ENCODE results near the gene FKBP10. TPM values are rescaled to one million over a fixed set of nuclear protein-coding genes. Genes with fewer than 3 reads are reported as not detected.

Gene FKBP10
- total RNA-seq, 3 donors from 2014 or later, result 35.9 to 43.3 (median 39.4) TPM

DNA sequence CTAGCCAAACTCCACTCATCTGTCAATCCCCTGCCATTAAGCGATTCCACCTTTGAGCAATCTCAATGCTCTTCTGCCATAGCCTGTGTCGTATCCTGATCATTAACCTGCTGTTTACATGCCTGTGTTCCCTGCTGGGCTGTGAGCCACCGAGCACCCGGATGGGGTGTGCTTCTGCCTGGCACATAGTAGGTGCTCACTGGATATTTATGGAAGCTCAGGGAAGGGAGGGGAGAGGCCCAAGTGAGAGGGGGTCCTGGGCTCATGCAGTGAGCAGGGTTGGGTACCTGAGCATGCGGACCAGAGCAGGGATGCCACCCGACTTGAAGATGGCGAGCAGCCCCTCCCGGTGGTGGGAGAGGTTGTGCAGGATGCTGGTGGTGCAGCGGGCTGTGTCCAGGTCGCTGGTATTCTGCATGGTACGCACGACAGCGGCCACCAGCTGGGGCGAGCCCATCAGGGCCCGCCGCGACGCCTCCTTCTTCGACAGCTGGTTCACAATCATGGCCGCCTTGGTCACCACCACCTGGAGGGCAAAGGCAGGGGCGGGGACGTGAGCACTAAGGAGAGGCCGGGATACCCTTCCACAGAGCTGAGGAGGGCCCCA, 44.0 kb upstream of the FKBP10 start:
- H3K4me3 ChIP-seq, result no peak overlapping the region
- no peak for DNase-seq (ENCODE audit: low spot score in 2 of 2)
- no peaks in the 10 kb centered on the region for H3K36me3 ChIP-seq
- no peaks in the 10 kb centered on the region for H3K9me3 ChIP-seq
- H3K27ac ChIP-seq, result no peak overlapping the region
- TF ChIP-seq POLR2AphosphoS5 (IDR thresholded peaks at IDR 0.05) (no peak), POLR2A (IDR thresholded peaks at IDR 0.05) (no peak)
- TF ChIP-seq, protein P1, sequence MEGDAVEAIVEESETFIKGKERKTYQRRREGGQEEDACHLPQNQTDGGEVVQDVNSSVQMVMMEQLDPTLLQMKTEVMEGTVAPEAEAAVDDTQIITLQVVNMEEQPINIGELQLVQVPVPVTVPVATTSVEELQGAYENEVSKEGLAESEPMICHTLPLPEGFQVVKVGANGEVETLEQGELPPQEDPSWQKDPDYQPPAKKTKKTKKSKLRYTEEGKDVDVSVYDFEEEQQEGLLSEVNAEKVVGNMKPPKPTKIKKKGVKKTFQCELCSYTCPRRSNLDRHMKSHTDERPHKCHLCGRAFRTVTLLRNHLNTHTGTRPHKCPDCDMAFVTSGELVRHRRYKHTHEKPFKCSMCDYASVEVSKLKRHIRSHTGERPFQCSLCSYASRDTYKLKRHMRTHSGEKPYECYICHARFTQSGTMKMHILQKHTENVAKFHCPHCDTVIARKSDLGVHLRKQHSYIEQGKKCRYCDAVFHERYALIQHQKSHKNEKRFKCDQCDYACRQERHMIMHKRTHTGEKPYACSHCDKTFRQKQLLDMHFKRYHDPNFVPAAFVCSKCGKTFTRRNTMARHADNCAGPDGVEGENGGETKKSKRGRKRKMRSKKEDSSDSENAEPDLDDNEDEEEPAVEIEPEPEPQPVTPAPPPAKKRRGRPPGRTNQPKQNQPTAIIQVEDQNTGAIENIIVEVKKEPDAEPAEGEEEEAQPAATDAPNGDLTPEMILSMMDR (IDR thresholded peaks at IDR 0.05), result no peak
- no peaks in the 10 kb centered on the region for H3K27me3 ChIP-seq
- H3K4me1 ChIP-seq, result peaks cover 17 to 19% of the 10 kb centered on the region in 2 donors
- intact Hi-C loops (cut with DNase I; ENCODE audit: low total_unique reads), result no loop called here

DNA sequence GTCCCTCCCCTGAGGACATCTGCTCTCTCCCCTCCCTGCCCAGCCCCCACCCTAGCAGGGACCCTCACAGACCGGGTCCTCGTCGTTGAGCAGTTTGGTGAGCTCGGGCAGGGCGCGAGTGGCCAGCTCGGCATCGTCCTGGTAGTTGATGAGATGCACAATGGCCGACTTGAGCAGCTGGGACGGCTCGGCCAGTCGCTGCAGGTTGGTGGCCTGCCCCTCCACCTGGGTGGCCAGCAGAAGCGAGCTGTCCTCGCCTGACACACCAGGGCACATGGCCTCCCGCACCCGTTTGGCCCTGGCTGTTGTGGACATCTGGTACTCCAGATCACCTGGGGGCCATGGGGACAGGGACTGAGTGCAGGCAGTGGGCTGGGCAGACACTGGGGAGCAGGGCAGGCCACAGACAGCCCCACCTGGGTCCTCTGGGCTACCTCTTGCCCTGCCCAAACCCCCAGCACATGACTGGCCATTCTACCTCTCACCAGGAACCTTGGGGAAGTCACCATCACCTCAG, 43.4 kb upstream of the FKBP10 start:
- TF ChIP-seq POLR2A (IDR thresholded peaks at IDR 0.05), result no peak
- TF ChIP-seq, protein P1 (IDR thresholded peaks at IDR 0.05), result no peak
- no peak for TF ChIP-seq POLR2AphosphoS5 (IDR thresholded peaks at IDR 0.05)
- no peaks in the 10 kb centered on the region for H3K36me3 ChIP-seq
- no peak overlapping the region for H3K4me3 ChIP-seq
- H3K27me3 ChIP-seq, result no peaks in the 10 kb centered on the region
- no peak overlapping the region for H3K27ac ChIP-seq
- DNase-seq (ENCODE audit: low spot score in 2 of 2), result no peak
- peaks cover 19 to 25% of the 10 kb centered on the region in 2 donors for H3K4me1 ChIP-seq
- H3K9me3 ChIP-seq, result no peaks in the 10 kb centered on the region
- intact Hi-C loops (cut with DNase I; ENCODE audit: low total_unique reads), result no loop called here

DNA sequence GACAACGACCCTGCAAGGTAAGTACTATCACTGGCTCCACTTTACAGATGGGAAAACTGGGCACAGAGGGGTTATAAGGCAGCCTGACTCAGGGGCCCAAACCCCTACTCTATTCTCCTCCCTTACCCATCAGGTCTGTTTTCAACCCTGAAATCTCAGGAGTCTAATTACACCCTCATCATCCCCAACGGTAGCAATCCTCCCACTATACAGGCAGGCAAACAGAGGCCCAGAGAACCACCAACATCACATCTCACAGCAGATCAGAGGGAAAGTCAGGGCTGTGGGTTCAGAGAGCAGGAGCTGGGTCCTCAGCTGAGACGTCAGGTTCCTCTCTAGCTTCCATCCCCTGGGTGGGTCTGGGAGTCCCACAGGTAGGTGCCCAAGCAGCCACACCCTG, 42.8 kb upstream of the FKBP10 start:
- TF ChIP-seq POLR2A (IDR thresholded peaks at IDR 0.05) (no peak), POLR2AphosphoS5 (IDR thresholded peaks at IDR 0.05) (no peak)
- TF ChIP-seq, protein P1 (IDR thresholded peaks at IDR 0.05), result no peak
- no peaks in the 10 kb centered on the region for H3K27me3 ChIP-seq
- intact Hi-C loops (cut with DNase I; ENCODE audit: low total_unique reads), result no loop called here
- peaks cover 19 to 28% of the 10 kb centered on the region in 2 donors for H3K4me1 ChIP-seq
- peak overlapping the region; percentile 44 to 89 for H3K27ac ChIP-seq
- H3K9me3 ChIP-seq, result no peaks in the 10 kb centered on the region
- no peak overlapping the region for H3K4me3 ChIP-seq
- DNase-seq (ENCODE audit: low spot score in 2 of 2), result no peak
- no peaks in the 10 kb centered on the region for H3K36me3 ChIP-seq

DNA sequence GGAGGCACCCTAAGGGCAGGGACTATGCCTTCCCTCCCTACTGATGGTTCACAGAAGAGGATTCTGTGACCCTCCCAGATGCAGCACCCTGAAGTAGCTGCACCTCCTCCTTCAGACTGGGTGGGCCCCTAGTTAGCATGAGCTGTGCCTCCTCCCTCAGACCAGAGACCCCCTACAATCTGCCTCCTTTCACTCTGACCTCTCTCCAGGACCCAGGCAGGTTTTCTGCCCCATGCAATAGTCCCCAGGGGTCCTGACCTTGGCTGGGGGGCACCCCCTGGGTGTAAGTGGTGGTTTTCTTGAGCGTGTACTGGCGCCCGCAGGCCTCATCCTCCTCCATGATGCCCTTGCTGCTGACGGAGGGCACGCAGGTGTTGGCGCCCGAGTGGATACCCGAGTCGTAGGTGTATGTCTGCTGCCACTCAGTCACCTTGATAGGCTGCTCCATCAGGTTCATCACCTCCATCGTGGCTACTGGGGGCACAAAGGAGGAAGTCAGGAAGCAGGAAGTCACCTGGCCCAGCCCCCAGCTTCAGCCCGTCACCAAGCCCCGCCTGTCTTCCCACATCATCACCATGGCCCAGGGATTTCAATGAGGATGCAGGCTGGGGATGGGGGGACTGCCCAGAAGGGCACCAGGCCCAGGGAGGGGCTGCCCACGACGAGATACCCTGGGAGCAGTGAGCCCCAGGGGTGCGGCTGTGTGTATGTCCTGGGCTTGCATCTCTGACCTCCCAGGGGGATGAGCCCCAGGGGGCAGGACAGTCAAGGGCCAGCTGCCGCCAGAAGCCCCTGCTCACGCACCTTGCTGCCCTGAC, 41.2 kb upstream of the FKBP10 start:
- intact Hi-C loops (cut with DNase I; ENCODE audit: low total_unique reads), result no loop called here
- Histone ChIP-seq H3K4me1 (peaks cover 24 to 40% of the 10 kb centered on the region in 2 donors), H3K9me3 (no peaks in the 10 kb centered on the region), H3K4me3 (no peak overlapping the region), H3K27me3 (no peaks in the 10 kb centered on the region), H3K36me3 (no peaks in the 10 kb centered on the region), H3K27ac (peak overlapping the region; percentile 89 to 91)
- DNase-seq (ENCODE audit: low spot score in 2 of 2), result no peak
- TF ChIP-seq POLR2A (IDR thresholded peaks at IDR 0.05) (no peak), POLR2AphosphoS5 (IDR thresholded peaks at IDR 0.05) (no peak)
- TF ChIP-seq, protein P1 (IDR thresholded peaks at IDR 0.05), result no peak

DNA sequence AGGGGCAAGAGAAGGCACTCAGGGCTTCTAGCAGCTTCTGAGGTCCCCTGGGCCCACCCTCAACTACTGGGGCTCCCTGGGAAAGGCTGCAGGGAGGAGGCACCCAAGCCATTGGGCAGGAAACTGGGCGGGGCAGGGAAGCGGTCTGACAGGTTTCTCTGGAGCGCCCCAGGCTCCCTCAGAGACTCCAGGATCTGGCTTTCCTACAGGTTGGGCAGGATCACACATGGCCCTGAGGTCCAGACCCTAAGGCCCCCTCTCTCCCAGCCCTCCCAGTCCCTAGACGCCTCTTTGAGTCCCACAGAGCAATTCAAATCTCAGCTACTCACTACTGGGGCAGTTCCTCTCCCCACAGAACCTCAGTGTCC, 40.6 kb upstream of the FKBP10 start:
- no peaks in the 10 kb centered on the region for H3K9me3 ChIP-seq
- peak; percentile 76 to 92 for DNase-seq (ENCODE audit: low spot score in 2 of 2)
- no peaks in the 10 kb centered on the region for H3K27me3 ChIP-seq
- H3K4me1 ChIP-seq, result peaks cover 27 to 46% of the 10 kb centered on the region in 2 donors
- H3K27ac ChIP-seq, result peak overlapping the region; percentile 89 to 91
- intact Hi-C loops (cut with DNase I; ENCODE audit: low total_unique reads), result no loop called here
- TF ChIP-seq POLR2AphosphoS5 (IDR thresholded peaks at IDR 0.05), result peak in 1 of 3 donors; percentile 29
- TF ChIP-seq, protein P1 (IDR thresholded peaks at IDR 0.05), result no peak
- H3K36me3 ChIP-seq, result no peaks in the 10 kb centered on the region
- peak overlapping the region in 1 of 3 donors; percentile 21 for H3K4me3 ChIP-seq

Measured in breast epithelium (tissue), 4 donors.